Measurements from ENCODE around the gene SLC24A3. TPM values are rescaled to one million over a fixed set of nuclear protein-coding genes. Genes with fewer than 3 reads are reported as not detected.

SLC24A3 gene
- total and polyA plus RNA-seq, 4 experiments from 2014 or later, result not detected

DNA sequence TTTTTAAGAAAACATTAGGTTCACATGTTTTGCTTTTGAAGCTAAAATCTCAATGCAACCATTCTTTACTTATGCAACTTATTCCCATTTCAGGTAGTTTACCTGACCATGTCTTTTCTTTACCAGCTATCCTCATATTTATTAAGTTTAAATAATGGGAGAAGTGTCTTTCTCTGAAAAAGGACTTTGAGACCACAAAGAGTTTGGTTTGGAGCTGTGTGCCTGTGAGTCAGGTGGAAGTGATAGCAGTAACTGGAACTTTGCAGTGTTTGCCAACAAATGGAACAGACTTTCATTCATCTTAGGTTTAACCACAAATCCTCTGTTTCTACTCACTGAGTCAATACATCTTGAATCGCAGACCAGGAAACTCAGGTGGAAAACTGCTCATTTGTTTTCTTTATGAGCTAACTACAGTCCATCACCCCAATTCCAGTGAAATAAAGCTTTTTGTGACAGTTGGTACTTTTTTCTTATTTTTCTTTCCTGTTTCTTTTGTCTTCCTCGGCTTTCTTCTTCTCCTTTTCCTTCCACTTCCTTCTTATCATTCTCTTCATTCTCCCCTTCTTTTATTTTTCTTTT lies 397.3 kb downstream of the SLC24A3 start:
- Mint-ChIP-seq H3K27ac (no peak overlapping the region), H3K4me1 (no peaks in the 10 kb centered on the region), H3K36me3 (no peaks in the 10 kb centered on the region), H3K27me3 (peaks cover 0 to 10% of the 10 kb centered on the region in 2 donors), H3K4me3 (no peak overlapping the region), H3K9me3 (no peaks in the 10 kb centered on the region)
- no peaks in the 10 kb centered on the region for H3K36me3 ChIP-seq (ENCODE audit: insufficient read depth, low read length)
- no peaks in the 10 kb centered on the region for H3K27me3 ChIP-seq (ENCODE audit: insufficient read depth, low read length)
- no peak overlapping the region for H3K27ac ChIP-seq (ENCODE audit: low read depth, low read length)
- intact Hi-C loops (cut with micrococcal nuclease), result no loop called here
- H3K9me3 ChIP-seq (ENCODE audit: control insufficient read depth in 1 of 2, low read length in 2 of 2), result no peaks in the 10 kb centered on the region
- ChIA-PET CTCF (ENCODE audit: partially characterized antibody) (no interaction called here), POLR2A (ENCODE audit: partially characterized antibody) (no interaction called here)
- H3K4me3 ChIP-seq (ENCODE audit: low read length in 2 of 2), result no peak overlapping the region
- H3K4me1 ChIP-seq (ENCODE audit: insufficient read depth, low read length), result no peaks in the 10 kb centered on the region
- no peak for DNase-seq

DNA sequence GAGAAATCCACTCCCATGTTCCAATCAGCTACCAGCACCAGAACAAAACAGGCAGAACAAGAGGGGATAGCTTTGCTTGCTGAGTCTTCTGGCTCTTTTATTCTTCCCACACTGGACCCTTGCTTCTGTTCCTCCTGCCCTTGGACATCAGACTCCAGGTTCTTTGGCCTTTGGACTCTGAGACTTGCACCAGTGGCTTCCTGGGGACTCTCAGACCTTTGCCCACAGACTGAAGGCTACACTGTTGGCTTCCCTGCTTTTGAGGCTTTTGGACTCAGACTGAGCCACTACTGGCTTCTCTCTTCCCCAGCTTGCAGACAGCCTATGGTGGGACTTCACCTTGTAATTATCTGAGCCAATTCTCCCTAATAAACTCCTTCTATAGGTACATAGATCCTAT lies 403.2 kb downstream of the SLC24A3 start:
- Mint-ChIP-seq H3K4me1 (no peaks in the 10 kb centered on the region), H3K27me3 (peaks cover 5 to 13% of the 10 kb centered on the region in 2 donors), H3K36me3 (no peaks in the 10 kb centered on the region), H3K9me3 (no peaks in the 10 kb centered on the region), H3K4me3 (no peak overlapping the region), H3K27ac (no peak overlapping the region)
- H3K27ac ChIP-seq (ENCODE audit: low read depth, low read length), result no peak overlapping the region
- no peak overlapping the region for H3K4me3 ChIP-seq (ENCODE audit: low read length in 2 of 2)
- H3K9me3 ChIP-seq (ENCODE audit: control insufficient read depth in 1 of 2, low read length in 2 of 2), result no peaks in the 10 kb centered on the region
- H3K4me1 ChIP-seq (ENCODE audit: insufficient read depth, low read length), result no peaks in the 10 kb centered on the region
- ChIA-PET CTCF (ENCODE audit: partially characterized antibody) (interaction anchor here (1.7 kb wide), 1 partner anchor 14 kb away, joined by 6 read pairs; no protein-coding TSS in a partner anchor), POLR2A (ENCODE audit: partially characterized antibody) (no interaction called here)
- DNase-seq, result no peak
- intact Hi-C loops (cut with micrococcal nuclease), result no loop called here
- no peaks in the 10 kb centered on the region for H3K36me3 ChIP-seq (ENCODE audit: insufficient read depth, low read length)
- H3K27me3 ChIP-seq (ENCODE audit: insufficient read depth, low read length), result no peaks in the 10 kb centered on the region

DNA sequence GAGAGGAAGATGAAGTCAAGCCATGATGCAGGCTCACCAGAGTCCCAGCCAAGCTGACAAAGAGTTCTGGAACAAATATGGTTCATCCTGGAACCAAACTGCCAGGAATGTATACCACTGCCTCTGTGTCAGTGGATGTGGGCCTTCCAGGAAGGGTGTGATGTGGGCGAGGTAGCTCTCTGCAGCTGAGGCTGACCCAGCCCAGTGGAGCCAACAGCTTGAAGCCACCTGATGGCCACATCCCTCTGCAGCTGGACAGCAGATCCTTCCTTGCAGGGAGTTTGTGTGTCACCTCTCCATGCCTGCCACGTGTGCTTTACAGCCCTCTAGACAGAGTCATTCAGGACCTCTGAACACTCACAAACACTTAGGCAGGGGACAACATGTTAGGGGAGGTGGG lies 403.6 kb downstream of the SLC24A3 start:
- Mint-ChIP-seq H3K9me3 (no peaks in the 10 kb centered on the region), H3K4me3 (no peak overlapping the region), H3K36me3 (no peaks in the 10 kb centered on the region), H3K27ac (no peak overlapping the region), H3K4me1 (no peaks in the 10 kb centered on the region), H3K27me3 (peaks cover 5 to 13% of the 10 kb centered on the region in 2 donors)
- ChIA-PET POLR2A (ENCODE audit: partially characterized antibody) (no interaction called here), CTCF (ENCODE audit: partially characterized antibody) (interaction anchor here (1.7 kb wide), 1 partner anchor 14 kb away, joined by 6 read pairs; no protein-coding TSS in a partner anchor)
- no peak overlapping the region for H3K4me3 ChIP-seq (ENCODE audit: low read length in 2 of 2)
- no peak for DNase-seq
- intact Hi-C loops (cut with micrococcal nuclease), result no loop called here
- H3K36me3 ChIP-seq (ENCODE audit: insufficient read depth, low read length), result no peaks in the 10 kb centered on the region
- no peak overlapping the region for H3K27ac ChIP-seq (ENCODE audit: low read depth, low read length)
- no peaks in the 10 kb centered on the region for H3K4me1 ChIP-seq (ENCODE audit: insufficient read depth, low read length)
- H3K9me3 ChIP-seq (ENCODE audit: control insufficient read depth in 1 of 2, low read length in 2 of 2), result no peaks in the 10 kb centered on the region
- H3K27me3 ChIP-seq (ENCODE audit: insufficient read depth, low read length), result no peaks in the 10 kb centered on the region

DNA sequence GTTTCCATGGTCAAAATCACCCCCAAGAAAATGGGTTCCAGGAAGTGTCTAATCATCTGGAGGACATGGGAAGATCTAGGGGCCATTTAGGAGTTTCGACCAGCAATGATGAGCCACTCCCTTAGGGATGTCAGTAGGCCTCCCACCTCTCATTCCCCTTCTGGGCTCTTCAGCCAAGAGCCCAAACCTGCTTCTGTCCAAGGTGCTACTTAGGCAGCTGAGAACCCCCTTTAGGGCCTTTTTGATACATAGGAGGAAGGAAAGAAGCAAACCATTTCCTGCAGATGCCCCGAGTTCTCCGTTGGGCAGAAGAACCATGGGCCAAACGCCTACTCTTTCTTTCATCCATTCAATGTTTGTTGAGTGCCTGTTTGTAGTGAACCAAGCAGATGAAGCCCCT lies 404.2 kb downstream of the SLC24A3 start:
- Mint-ChIP-seq H3K4me3 (no peak overlapping the region), H3K4me1 (no peaks in the 10 kb centered on the region), H3K9me3 (no peaks in the 10 kb centered on the region), H3K27ac (no peak overlapping the region), H3K27me3 (peaks cover 5 to 13% of the 10 kb centered on the region in 2 donors), H3K36me3 (no peaks in the 10 kb centered on the region)
- H3K27ac ChIP-seq (ENCODE audit: low read depth, low read length), result no peak overlapping the region
- H3K9me3 ChIP-seq (ENCODE audit: control insufficient read depth in 1 of 2, low read length in 2 of 2), result no peaks in the 10 kb centered on the region
- CTCF ChIA-PET (ENCODE audit: partially characterized antibody), result interaction anchor here (1.7 kb wide), 1 partner anchor 13 kb away, joined by 6 read pairs; no protein-coding TSS in a partner anchor
- no peak for DNase-seq
- POLR2A ChIA-PET (ENCODE audit: partially characterized antibody), result no interaction called here
- no peaks in the 10 kb centered on the region for H3K27me3 ChIP-seq (ENCODE audit: insufficient read depth, low read length)
- H3K4me3 ChIP-seq (ENCODE audit: low read length in 2 of 2), result no peak overlapping the region
- intact Hi-C loops (cut with micrococcal nuclease), result no loop called here
- H3K4me1 ChIP-seq (ENCODE audit: insufficient read depth, low read length), result no peaks in the 10 kb centered on the region
- H3K36me3 ChIP-seq (ENCODE audit: insufficient read depth, low read length), result no peaks in the 10 kb centered on the region

DNA sequence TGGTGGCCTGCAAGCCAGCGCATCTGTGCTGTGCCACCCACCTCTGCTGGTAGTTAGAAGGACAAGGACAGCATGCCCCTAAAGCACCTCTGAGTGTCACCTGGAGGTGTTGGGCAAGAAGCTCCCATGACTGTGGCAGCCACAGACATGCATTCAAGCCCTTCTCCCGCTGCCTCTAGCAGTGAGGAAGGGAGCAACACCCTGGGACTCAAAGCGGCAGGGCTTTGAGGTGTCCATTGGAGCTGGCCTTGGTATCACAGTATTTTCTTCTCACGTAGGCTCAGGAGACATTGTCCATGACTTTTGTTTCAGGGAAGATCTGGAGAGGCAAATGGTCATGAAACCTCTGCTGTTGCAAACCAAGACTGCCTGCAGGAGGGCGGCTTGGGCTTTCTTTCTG lies 404.8 kb downstream of the SLC24A3 start:
- Histone ChIP-seq H3K4me3 (ENCODE audit: low read length in 2 of 2) (no peak overlapping the region), H3K4me1 (ENCODE audit: insufficient read depth, low read length) (no peaks in the 10 kb centered on the region), H3K27me3 (ENCODE audit: insufficient read depth, low read length) (no peaks in the 10 kb centered on the region), H3K9me3 (ENCODE audit: control insufficient read depth in 1 of 2, low read length in 2 of 2) (no peaks in the 10 kb centered on the region), H3K36me3 (ENCODE audit: insufficient read depth, low read length) (no peaks in the 10 kb centered on the region), H3K27ac (ENCODE audit: low read depth, low read length) (no peak overlapping the region)
- peaks cover 5 to 11% of the 10 kb centered on the region in 2 donors for H3K27me3 Mint-ChIP-seq
- no peak overlapping the region for H3K27ac Mint-ChIP-seq
- ChIA-PET CTCF (ENCODE audit: partially characterized antibody) (interaction anchor here (1.7 kb wide), 1 partner anchor 13 kb away, joined by 6 read pairs; no protein-coding TSS in a partner anchor), POLR2A (ENCODE audit: partially characterized antibody) (no interaction called here)
- peaks cover 0 to 2% (median 0%) of the 10 kb centered on the region in 8 donors for H3K9me3 Mint-ChIP-seq
- H3K36me3 Mint-ChIP-seq, result no peaks in the 10 kb centered on the region
- intact Hi-C loops (cut with micrococcal nuclease), result no loop called here
- H3K4me3 Mint-ChIP-seq, result no peak overlapping the region
- DNase-seq, result no peak
- H3K4me1 Mint-ChIP-seq, result no peaks in the 10 kb centered on the region

DNA sequence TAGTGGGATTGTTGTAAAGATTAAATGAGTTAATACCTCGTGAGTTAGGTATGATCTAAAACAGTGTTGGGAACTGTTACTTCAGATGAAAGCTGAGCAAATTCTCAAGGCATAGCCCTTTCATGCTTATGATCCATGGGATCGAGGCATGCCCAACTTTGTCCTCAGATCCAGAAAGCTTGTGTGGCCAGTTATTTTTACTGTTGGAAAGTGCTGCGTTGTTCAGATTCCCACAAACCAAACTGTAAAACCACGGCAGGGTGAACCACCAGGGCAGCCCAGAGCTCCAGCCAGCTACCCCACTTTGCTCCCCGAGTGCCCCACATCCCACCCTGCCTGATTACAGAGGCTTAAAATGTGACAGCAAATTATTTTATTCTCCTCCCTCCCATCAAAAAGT lies 406.3 kb downstream of the SLC24A3 start:
- Histone ChIP-seq H3K27ac (ENCODE audit: low read depth, low read length) (no peak overlapping the region), H3K9me3 (ENCODE audit: control insufficient read depth in 1 of 2, low read length in 2 of 2) (no peaks in the 10 kb centered on the region), H3K27me3 (ENCODE audit: insufficient read depth, low read length) (no peaks in the 10 kb centered on the region), H3K4me3 (ENCODE audit: low read length in 2 of 2) (no peak overlapping the region), H3K4me1 (ENCODE audit: insufficient read depth, low read length) (no peaks in the 10 kb centered on the region), H3K36me3 (ENCODE audit: insufficient read depth, low read length) (no peaks in the 10 kb centered on the region)
- Mint-ChIP-seq H3K9me3 (peaks cover 0 to 7% (median under 1%) of the 10 kb centered on the region in 8 donors), H3K4me1 (no peaks in the 10 kb centered on the region), H3K27ac (no peak overlapping the region), H3K36me3 (no peaks in the 10 kb centered on the region), H3K27me3 (peaks cover 7 to 10% of the 10 kb centered on the region in 2 donors), H3K4me3 (no peak overlapping the region)
- DNase-seq, result no peak
- intact Hi-C loops (cut with micrococcal nuclease), result no loop called here
- POLR2A ChIA-PET (ENCODE audit: partially characterized antibody), result no interaction called here
- CTCF ChIA-PET (ENCODE audit: partially characterized antibody), result no interaction called here

DNA sequence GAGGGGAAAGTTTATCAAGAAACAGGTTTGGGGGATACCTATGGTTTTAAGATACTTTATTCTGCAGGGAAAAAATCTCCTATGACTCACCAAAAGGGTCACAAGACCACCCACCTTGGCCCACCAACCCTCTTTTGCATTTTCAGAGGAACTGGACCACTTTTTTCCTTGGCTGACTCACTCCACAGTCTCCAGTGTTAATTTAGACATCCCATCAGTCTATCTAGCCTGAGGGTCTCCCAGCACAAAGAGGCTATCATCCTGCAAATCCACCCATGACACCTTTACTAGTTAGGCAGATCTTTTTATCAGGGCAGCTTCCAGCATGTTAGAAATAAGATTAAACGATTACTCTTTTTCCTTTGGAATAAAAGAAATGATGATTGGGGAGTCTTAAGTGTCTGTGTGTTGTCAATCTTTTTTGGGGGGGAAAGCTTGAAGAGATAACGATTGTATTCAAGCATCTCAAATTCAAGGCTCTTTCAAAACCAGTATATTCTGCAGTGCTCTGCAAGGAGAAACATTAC lies 407.5 kb downstream of the SLC24A3 start:
- peaks cover 5 to 7% of the 10 kb centered on the region in 2 donors for H3K27me3 Mint-ChIP-seq
- intact Hi-C loops (cut with micrococcal nuclease), result no loop called here

More for the DNA sequence above, 407.5 kb downstream of the SLC24A3 start:
- H3K9me3 Mint-ChIP-seq, result peaks cover 0 to 19% (median 4%) of the 10 kb centered on the region in 8 donors
- no peaks in the 10 kb centered on the region for H3K4me1 Mint-ChIP-seq
- H3K4me3 Mint-ChIP-seq, result no peak overlapping the region
- H3K27ac Mint-ChIP-seq, result no peak overlapping the region
- H3K9me3 ChIP-seq (ENCODE audit: control insufficient read depth in 1 of 2, low read length in 2 of 2), result no peaks in the 10 kb centered on the region
- no peak overlapping the region for H3K4me3 ChIP-seq (ENCODE audit: low read length in 2 of 2)
- H3K27ac ChIP-seq (ENCODE audit: low read depth, low read length), result no peak overlapping the region
- H3K36me3 Mint-ChIP-seq, result no peaks in the 10 kb centered on the region
- H3K36me3 ChIP-seq (ENCODE audit: insufficient read depth, low read length), result no peaks in the 10 kb centered on the region
- DNase-seq, result no peak
- CTCF ChIA-PET (ENCODE audit: partially characterized antibody), result interaction anchor here (1.5 kb wide), 1 partner anchor 12 kb away, joined by 5 read pairs; no protein-coding TSS in a partner anchor
- H3K27me3 ChIP-seq (ENCODE audit: insufficient read depth, low read length), result no peaks in the 10 kb centered on the region
- H3K4me1 ChIP-seq (ENCODE audit: insufficient read depth, low read length), result no peaks in the 10 kb centered on the region
- POLR2A ChIA-PET (ENCODE audit: partially characterized antibody), result no interaction called here

Measured in CD4-positive, alpha-beta memory T cell (primary cell).